Psoas muscle (tissue), 8 donors: Measurements from ENCODE around the gene SYCN. TPM values are rescaled to one million over a fixed set of nuclear protein-coding genes. Genes with fewer than 3 reads are reported as not detected.

Source experiments
- ATAC-seq, 4 donors: fragments of 200-7000 bp; cut with Tn5 transposase; one replicate each; pipeline ENCODE4 v1.9.1; 2020; ENCODE audit warnings: moderate library complexity in 3 of 4, mild to moderate bottlenecking in 2 of 4
- DNase-seq, 2 donors: peaks; one replicate each; pipeline ENCODE4 v3.0.0-alpha.2; 2020
- H3K27ac ChIP-seq: fragments of 200-600 bp; one replicate; pipeline ENCODE4 v1.8.0; 2022
- H3K27me3 ChIP-seq, 3 donors: fragments of 200-600 bp in 1 of 3; one replicate each; pipeline versions ENCODE4 v1.6.1 to v1.8.0; 2013 to 2022; ENCODE audit warnings: low read length in 2 of 3, mild to moderate bottlenecking in 2 of 3, moderate library complexity in 1 of 3; ENCODE audit not compliant: insufficient read depth in 3 of 3
- H3K36me3 ChIP-seq, 2 donors: fragments of 200-600 bp in 1 of 2; one replicate each; pipeline versions ENCODE4 v1.6.1 to v1.8.0; 2013 to 2022; ENCODE audit warnings: low read depth in 1 of 2, mild to moderate bottlenecking in 1 of 2, moderate library complexity in 1 of 2; ENCODE audit not compliant: insufficient read depth in 1 of 2
- H3K4me1 ChIP-seq: fragments of 200-600 bp; one replicate; pipeline ENCODE4 v1.8.0; 2022
- H3K4me3 ChIP-seq: fragments of 200-600 bp; one replicate; pipeline ENCODE4 v1.8.0; 2022; ENCODE audit warnings: mild to moderate bottlenecking
- H3K9me3 ChIP-seq: fragments of 200-600 bp; one replicate; pipeline ENCODE4 v1.8.0; 2022
- WGBS, 3 donors: extraction: QIAGEN DNeasy Blood & Tissue Kit; methylation state at CpG; one replicate each; pipeline versions ENCODE4 v1.1.6 to v1.1.7; 2013; 5-methylcytosine and 5-hydroxymethylcytosine counted together
- intact Hi-C, 2 donors: fragments of 100-400 bp; cut with DNase I; formaldehyde crosslinking; loops; one replicate each; pipeline versions ENCODE4 v1.11.0 to v1.14.2; 2022
- polyA plus RNA-seq, 3 donors: library from polyadenylated mRNA; stranded (reverse); fragments of 200-250 nt; gene quantifications; one replicate each; pipeline ENCODE4 v1.2.3, GENCODE V29; 2013
- total RNA-seq, 4 donors: library from RNA; stranded (reverse); fragmentation: NEBNext Ultra II Directional in 2 of 4; extraction: Animal tissue kit (Norgen Biotek cat#: 25700) in 2 of 4; gene quantifications; one replicate each; pipeline versions ENCODE4 v1.2.1 to v1.2.4, GENCODE V29; 2021 to 2023
- TF ChIP-seq, protein P1 (sequence below): fragments of 200-600 bp; IDR thresholded peaks from one replicate; pipeline ENCODE4 v1.8.0; 2022; ENCODE audit warnings: antibody characterized with exemption
- donor health status: healthy with polysubstance abuse.
- donor health status: DM: no; HTN: no; CAD: no; lungs with moderate emphysema.
- donor health status: Bipolar disorder and iron deficiency.
- donor health status: healthy.
- donor health status: DM: yes; HTN: yes; CAD: no.
- donor health status: DM: no; HTN: no; CAD: no.
- donor health status: DM: no; HTN: no; CAD: no.
- donor health status: DM: yes; HTN: yes; CAD: no.

Gene SYCN
- total and polyA plus RNA-seq, 7 donors, result 1.3 TPM; not detected in 6

DNA sequence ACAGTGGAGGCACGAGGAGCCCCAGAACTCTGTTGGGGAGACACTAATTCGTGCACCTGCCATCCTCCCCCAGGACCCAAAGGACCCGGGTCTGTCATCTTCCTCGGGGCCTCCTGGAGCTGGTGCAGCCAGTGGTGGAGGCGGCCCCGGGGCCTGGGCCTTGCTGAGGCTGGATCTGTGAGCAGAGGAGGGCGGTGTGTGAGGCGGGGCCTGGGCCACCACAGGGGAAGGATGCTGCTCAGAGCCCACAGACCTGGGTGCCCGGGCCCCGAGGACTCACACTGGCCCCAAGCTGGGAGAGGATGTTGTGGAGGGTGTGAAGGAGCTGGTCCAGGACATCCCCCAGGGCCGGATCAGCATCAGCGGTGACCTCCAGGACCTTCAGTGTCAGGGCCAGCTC is 32.5 kb upstream of the SYCN start:
- ATAC-seq, result no peak
- intact Hi-C loops, result no loop called here

DNA sequence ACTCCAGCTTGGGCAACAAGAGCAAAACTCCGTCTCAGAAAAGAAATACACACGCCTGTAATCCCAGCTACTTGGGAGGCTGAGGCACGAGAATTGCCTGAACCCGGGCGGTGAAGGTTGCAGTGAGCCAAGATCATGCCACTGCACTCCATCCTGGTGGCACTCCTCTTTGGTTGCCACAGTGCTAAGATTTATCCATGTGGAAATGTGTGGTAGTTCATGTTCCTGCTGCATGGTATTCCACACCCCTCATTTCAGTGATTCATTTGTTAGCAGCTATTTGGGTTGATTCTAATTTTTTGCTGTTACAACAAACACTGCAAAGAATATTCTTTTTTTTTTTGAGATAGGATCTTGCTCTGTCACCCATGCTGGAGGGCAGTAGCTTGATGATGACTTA is 28.6 kb upstream of the SYCN start:
- intact Hi-C loops, result no loop called here
- H3K27me3 ChIP-seq, result peaks cover 0 to 15% (median 2%) of the 10 kb centered on the region in 3 donors
- 76 to 85% (median 85%) methylated on average over 5 of the region's 5 CpGs for WGBS, 3 donors

More for the DNA sequence above, 32.5 kb upstream of the SYCN start:
- Histone ChIP-seq H3K9me3 (no peaks in the 10 kb centered on the region), H3K27me3 (peaks cover 0 to 15% (median 2%) of the 10 kb centered on the region in 3 donors), H3K4me1 (no peaks in the 10 kb centered on the region), H3K27ac (no peak overlapping the region), H3K36me3 (no peaks in the 10 kb centered on the region), H3K4me3 (no peak overlapping the region)
- DNase-seq, result no peak
- TF ChIP-seq, protein P1, sequence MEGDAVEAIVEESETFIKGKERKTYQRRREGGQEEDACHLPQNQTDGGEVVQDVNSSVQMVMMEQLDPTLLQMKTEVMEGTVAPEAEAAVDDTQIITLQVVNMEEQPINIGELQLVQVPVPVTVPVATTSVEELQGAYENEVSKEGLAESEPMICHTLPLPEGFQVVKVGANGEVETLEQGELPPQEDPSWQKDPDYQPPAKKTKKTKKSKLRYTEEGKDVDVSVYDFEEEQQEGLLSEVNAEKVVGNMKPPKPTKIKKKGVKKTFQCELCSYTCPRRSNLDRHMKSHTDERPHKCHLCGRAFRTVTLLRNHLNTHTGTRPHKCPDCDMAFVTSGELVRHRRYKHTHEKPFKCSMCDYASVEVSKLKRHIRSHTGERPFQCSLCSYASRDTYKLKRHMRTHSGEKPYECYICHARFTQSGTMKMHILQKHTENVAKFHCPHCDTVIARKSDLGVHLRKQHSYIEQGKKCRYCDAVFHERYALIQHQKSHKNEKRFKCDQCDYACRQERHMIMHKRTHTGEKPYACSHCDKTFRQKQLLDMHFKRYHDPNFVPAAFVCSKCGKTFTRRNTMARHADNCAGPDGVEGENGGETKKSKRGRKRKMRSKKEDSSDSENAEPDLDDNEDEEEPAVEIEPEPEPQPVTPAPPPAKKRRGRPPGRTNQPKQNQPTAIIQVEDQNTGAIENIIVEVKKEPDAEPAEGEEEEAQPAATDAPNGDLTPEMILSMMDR, result no peak
- WGBS, 3 donors, result 62 to 76% (median 64%) methylated on average over 11 to 12 of the region's 12 CpGs

DNA sequence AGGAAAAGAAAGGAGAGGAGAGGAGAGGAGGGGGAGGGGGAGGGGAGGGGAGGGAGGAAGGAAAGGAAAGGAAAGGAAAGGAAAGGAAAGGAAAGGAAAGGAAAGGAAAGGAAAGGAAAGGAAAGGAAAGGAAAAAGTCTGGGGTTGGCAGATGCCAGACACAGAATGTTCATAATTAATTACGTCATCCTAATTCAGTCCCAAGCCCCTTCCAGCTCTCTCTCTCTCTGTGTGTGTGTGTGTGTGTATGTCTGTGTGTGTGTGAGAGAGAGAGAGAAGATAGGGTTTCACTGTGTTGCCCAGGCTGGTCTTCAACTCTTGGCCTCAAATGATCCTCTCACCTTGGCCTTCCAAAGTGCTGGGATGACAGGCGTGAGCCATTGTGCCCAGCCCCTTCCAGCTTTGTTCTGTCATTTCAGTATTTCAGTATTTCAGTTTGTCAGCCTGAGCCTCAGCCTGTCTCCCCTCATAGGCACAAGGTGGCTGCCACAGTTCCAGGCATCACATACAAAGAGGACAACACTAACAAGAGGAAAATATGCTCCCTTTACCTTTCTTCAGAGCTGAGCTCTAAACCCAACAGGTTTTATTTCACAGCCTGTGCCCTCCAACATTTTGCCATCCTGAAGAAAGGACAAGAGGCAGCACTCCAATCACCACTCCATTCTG is 26.2 kb upstream of the SYCN start:
- H3K9me3 ChIP-seq, result no peaks in the 10 kb centered on the region
- ATAC-seq, result no peak
- H3K4me3 ChIP-seq, result no peak overlapping the region
- H3K27me3 ChIP-seq, result peaks cover 0 to 9% (median 2%) of the 10 kb centered on the region in 3 donors
- intact Hi-C loops, result no loop called here
- no peak for DNase-seq
- H3K27ac ChIP-seq, result no peak overlapping the region
- no peaks in the 10 kb centered on the region for H3K36me3 ChIP-seq
- H3K4me1 ChIP-seq, result no peaks in the 10 kb centered on the region
- 48 to 71% (median 68%) methylated on average over 2 of the region's 2 CpGs for WGBS, 3 donors
- TF ChIP-seq, protein P1, result no peak

More for the DNA sequence above, 28.6 kb upstream of the SYCN start:
- H3K4me3 ChIP-seq, result no peak overlapping the region
- no peak for ATAC-seq
- no peaks in the 10 kb centered on the region for H3K36me3 ChIP-seq
- no peaks in the 10 kb centered on the region for H3K4me1 ChIP-seq
- DNase-seq, result no peak
- H3K9me3 ChIP-seq, result no peaks in the 10 kb centered on the region
- H3K27ac ChIP-seq, result no peak overlapping the region
- TF ChIP-seq, protein P1, result no peak

DNA sequence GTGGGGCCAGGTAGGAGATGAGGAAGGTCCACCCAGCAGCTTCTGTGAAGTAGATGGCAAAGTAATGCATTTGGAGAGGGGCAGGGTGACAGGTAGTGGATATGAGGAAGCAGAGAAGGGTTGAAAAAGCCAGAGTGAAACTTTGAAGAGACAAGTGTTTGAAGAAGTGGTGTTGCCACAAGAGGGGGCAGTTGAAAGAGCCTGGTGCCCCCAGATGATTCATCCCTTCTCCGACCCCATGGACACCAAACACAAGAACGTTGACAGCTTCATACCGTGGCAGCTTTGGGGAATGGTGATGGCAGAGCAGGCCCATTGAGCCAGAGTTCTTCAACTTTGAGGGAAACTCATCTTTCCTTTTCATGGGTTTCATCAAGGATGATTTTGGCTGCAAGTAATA is 20.8 kb upstream of the SYCN start:
- no peak overlapping the region for H3K4me3 ChIP-seq
- intact Hi-C loops, result no loop called here
- H3K27me3 ChIP-seq, result peaks cover 0 to 29% (median 5%) of the 10 kb centered on the region in 3 donors
- no peaks in the 10 kb centered on the region for H3K9me3 ChIP-seq
- ATAC-seq (no peak), DNase-seq (no peak)
- WGBS, 3 donors, result 23 to 30% (median 29%) methylated on average over 3 of the region's 3 CpGs
- TF ChIP-seq, protein P1, result no peak
- no peaks in the 10 kb centered on the region for H3K36me3 ChIP-seq
- H3K27ac ChIP-seq, result no peak overlapping the region
- no peaks in the 10 kb centered on the region for H3K4me1 ChIP-seq
